GM19238 (cell line): Measurements from ENCODE around the gene DUXB.

ENCODE experiments used
- DNase-seq: peaks from one replicate; pipeline ENCODE4 v3.0.0; 2011; ENCODE audit warnings: low spot score; ENCODE audit not compliant: insufficient read length

DUXB gene

GRCh38 chr16:75660726-75661302 is 40.4 kb downstream of the DUXB start:
- no peak for DNase-seq

DNA sequence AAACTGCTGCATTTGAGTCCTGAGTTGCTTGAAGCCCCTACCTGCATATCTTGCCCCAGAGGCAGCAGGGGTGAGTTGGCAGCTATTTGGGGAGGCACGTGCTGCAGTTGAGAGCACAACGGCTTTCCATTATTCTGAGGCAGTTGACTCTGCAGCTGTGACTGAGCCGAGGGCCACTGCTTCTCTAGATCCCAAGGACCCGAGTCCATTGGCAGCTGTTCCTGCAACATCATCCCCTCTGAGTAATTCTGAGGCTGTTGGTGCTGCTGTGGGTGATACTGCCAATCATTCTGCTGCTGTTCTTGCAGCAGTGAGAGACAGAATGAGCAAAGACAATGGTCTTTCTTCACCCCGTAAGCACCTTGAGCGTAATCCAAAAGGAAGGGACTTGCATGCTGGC is 40.9 kb downstream of the DUXB start:
- no peak for DNase-seq

GRCh38 chr16:75658175-75658574 is 43.1 kb downstream of the DUXB start:
- DNase-seq: no peak

- DNase-seq: no peak
These were observed 47.3 kb downstream of the DUXB start for GRCh38 chr16:75653922-75654321.

DNA sequence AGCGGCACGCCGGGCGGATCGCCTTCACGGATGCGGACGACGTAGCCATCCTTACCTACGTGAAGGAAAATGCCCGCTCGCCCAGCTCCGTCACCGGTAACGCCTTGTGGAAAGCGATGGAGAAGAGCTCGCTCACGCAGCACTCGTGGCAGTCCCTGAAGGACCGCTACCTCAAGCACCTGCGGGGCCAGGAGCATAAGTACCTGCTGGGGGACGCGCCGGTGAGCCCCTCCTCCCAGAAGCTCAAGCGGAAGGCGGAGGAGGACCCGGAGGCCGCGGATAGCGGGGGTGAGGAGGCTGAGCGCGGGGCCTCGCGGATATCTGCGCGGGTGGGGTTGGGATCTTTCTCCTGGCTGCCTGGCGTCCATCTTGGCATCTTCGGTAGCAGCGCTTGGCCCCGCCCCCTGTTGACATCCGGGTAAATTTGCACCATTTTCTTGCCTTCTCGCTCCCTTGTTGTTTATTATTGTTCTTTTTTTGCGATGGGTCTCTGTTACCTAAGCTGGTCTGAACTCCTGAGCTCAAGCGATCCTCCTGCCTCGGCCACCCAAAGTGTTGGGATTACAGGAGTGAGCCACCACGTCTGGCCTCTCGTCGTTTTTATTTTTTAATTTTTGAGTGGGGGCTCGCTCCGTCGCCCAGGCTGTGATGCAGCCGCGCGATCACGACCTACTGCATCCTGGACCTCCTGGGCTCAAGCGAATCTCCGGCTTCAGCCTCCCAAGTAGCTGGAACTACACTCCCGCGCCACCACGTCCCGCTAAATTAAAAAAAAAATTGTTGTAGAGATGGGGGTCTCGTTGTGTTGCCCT is 52.8 kb downstream of the DUXB start:
- peak; percentile 50 for DNase-seq

GRCh38 chr16:75647492-75648264 is 53.6 kb downstream of the DUXB start, which contains the start of the genes KARS1 and TERF2IP:
Gene KARS1 (minus strand): TSS chr16:75647665. CDS start chr16:75647639, 26 bp downstream.
Gene TERF2IP (plus strand): TSS chr16:75647773. CDS start chr16:75647883, 110 bp downstream.
- DNase-seq: peak; percentile 81

DNA sequence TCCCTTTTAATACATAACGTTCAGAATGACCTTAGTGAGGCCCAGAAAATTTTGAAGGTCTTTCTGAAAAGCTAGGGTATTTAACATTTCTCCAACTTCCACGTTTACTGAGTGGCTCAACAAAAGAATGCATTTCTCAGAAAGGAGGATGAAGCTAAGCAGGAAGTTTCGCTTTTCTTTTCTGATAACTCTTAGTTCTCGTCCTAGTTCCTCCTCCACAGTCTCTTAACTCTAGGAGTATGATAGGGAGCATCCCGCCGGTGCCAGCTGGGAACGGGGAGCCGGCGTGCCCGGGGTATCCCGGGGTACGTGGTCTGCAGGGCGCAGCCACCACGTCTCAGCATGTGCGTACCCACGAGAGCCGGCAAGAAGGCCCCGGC is 54.2 kb downstream of the DUXB start:
- no peak for DNase-seq

GRCh38 chr16:75644240-75645012 is 56.8 kb downstream of the DUXB start:
- no peak for DNase-seq
